G401 (cell line): ENCODE data around the gene HNRNPH3. TPM values are rescaled to one million over a fixed set of nuclear protein-coding genes. Genes with fewer than 3 reads are reported as not detected.

Experiments
- DNase-seq: peaks from one replicate; pipeline ENCODE4 v3.0.0-alpha.2; 2015; ENCODE audit warnings: low spot score
- in situ Hi-C: cut with HindIII; loops from 2 replicates; pipeline ENCODE4 v1.10.0; 2016; ENCODE audit warnings: low sequenced_read_pairs, mixed read lengths
- total RNA-seq: library from RNA; depleted of rRNA; stranded (reverse); fragments of >200 nt; shearing (Covaris generic); gene quantifications from 2 replicates; pipeline ENCODE4 v1.2.3, GENCODE V29; 2014

HNRNPH3 gene
- total RNA-seq, 1 experiment from 2014 or later: 67.4 TPM

DNA sequence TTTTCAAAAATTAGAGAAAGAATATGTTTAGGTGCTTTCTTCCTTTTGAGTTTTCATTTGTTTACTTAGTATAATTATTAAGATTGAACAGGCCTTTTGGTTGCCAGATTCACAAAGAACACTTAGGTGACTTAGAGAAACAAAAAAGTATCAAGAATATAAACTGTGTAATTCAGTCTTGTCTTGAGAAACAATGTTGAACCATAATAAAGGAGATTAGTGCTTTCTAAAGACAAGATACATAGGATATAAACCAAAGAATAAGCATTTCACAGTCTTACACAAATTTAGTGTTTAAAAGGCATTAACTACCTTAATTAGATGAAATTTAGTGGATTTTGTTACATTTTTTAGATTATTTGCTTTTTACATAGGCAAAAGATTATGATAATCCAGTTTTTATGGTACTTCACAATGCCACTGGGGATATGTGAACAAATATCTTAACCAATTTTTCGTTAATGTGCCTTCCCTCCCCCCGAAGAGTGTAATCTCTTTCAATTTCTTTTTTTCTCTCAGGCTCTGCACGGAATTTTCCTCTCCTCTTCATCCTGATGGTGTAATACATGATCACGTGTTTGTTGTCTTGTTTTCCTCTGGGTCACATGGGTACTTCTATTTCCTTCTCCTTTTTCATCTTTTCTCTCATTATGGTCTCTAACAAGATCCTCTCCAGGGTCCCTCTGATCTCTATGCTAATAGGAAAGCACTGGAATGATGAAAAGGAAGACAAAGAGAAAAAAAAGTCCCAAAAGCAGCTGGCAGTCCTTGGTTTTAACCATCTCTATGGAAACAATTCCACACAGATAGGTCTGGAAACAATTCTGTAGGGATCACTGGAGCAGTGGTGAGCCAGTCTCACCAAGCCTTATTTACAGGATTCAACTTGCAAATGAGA lies 3.7 kb upstream of the HNRNPH3 start:
- in situ Hi-C loops: no loop called here
- DNase-seq: peak; percentile 88

DNA sequence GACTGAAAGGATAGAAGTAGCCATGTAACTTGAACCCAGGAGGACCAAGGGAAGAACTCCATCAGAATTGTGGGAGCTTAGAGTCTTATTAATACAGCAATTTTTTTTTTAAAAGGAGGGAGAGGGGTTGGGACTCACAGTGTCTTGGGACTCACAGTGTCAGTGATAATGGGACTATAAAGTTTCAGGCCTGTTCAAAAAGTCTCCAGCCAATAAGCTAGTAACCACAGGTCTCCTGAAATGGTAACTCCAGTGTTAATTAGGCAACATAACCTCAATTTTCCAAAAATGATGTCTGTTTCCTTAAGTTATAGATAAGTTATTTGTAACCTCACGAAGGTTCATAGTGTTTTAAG lies 2.4 kb upstream of the HNRNPH3 start:
- in situ Hi-C loops: no loop called here
- no peak for DNase-seq

DNA sequence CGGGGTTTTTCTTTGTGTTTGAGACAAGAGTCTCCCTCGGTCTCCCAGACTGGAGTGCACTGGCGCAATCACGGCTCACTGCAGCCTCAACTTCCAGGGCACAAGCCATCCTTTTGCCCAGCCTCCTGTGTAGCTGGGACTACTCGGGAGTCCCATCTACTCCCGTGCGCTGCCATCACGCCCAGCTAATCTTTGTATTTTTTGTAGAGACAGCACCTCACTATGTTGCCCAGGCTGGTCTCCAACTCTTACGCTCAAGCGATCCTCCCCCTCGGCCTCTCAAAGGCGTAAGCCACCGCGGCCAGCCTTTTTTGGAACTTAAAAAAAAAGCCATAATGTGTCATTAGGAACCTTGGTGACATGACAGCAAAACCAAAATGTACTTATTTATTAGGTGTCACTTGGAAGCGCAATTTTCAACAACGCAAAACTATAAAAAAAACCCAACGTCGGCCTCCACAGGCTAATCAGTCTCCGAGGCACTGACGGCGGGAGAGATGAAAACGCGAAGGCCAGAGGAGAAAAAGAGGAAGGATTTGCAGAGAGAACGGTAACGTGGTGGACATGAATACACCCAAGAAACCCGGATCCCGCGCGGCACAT lies 911 bp upstream of the HNRNPH3 start:
- in situ Hi-C loops: no loop called here
- peak; percentile 74 for DNase-seq

DNA sequence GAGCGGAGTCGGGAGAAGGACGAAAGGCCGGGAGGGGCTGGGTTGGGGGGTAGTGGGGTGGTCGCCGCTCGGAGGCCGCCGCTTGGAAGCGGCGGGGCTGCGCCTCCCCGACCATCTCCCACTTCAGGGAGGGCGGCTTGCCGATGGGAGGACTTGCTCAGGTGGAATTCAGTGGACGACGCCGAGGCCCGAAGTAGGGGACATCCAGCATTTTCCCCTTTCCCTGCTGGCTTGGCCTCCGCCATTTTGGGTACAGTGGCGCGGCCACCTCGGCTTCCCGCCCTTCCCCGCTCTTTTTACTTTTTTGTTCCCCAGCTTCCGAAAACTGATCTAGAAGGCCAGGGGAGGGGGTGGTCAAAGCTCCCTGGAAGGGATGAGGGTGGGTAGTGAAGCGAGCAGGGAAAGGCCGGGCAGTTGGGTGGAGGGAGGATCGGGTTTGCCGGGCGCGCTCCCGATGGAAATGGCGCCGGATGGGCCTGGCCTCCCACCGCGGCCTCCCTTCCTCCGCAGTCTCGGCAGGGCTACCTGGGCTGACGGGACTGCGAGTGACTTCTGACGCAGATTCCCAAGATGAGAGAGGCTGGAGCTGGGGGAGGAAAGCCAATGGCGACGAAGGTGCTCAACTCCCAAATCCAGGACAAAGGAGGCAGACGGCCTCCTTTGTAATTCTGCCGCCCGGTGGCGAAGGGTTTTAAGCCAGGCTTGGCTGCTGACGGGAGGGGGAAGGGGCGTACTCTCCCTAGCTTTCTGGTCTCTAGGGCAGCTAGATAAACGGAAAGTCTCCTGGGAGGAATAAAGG lies 594 bp downstream of the HNRNPH3 start, which contains the start of gene PBLD:
PBLD (minus strand) TSS at position 670 of the 799 bp plus-strand sequence. CDS start 26,084 bp downstream, outside the sequence.
- DNase-seq: peak; percentile 77
- in situ Hi-C loops: no loop called here

DNA sequence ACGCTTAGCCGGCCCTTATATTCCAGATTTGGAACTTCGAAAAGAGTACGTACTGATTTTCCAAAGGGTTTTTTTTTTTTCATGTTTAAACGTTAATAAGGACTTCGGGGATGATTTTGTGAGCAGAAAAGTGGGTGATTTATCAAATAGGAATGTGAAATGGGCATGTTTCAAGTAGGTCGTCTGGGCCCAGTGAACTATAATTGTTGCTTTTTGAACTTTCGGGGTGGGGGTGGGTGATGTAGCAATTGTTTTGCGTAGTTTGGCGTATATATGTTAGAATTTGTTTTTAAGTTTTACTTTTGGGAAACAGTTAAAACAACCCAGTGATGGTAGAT lies 1.2 kb downstream of the HNRNPH3 start:
- in situ Hi-C loops: no loop called here
- DNase-seq: no peak

DNA sequence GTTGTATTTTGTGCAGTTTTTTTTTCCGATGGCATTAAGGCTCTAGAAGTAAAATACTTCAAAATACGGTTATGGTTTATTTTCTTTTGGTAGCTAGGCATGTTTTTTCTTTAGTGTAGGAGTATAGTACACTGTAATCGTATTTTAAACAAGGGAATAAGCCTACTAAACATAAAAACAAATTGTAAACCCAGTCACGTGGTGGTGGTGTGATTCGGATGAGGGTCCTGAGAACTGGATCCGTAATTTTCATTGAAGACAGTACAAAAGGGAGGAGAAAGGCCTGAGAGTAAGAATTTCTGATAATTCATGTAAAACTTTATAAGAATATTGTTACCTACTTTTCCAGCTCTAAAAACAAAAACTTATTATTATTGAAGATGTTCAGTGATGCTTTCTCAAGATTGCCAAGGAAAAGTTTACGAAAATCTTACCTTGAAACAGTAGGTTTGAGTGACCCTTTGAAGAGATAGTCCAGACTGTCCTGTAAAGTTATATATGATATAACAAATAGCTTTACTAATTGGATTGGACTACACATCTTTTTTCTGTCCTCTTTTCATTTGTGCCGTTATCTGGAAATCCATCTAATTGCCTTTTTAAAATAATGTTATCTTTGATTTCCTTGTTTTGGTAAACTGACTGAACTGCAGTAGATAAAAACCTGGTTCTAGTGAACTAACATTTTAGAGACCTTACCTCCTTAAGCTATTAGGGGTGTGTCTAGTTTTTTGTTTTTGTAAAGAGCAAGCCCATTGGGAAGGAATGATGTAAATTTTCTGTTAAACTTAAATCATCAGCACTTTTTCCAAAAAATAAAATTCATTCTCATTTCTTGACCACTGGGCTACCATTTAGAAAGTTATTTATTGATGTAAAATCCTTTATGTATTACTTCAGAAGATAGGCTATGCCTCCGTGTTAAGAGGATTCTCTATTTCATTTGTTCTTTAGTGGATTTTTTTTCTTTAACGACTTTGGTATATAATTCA lies 1.9 kb downstream of the HNRNPH3 start:
- in situ Hi-C loops: no loop called here
- DNase-seq: peak; percentile 18

DNA sequence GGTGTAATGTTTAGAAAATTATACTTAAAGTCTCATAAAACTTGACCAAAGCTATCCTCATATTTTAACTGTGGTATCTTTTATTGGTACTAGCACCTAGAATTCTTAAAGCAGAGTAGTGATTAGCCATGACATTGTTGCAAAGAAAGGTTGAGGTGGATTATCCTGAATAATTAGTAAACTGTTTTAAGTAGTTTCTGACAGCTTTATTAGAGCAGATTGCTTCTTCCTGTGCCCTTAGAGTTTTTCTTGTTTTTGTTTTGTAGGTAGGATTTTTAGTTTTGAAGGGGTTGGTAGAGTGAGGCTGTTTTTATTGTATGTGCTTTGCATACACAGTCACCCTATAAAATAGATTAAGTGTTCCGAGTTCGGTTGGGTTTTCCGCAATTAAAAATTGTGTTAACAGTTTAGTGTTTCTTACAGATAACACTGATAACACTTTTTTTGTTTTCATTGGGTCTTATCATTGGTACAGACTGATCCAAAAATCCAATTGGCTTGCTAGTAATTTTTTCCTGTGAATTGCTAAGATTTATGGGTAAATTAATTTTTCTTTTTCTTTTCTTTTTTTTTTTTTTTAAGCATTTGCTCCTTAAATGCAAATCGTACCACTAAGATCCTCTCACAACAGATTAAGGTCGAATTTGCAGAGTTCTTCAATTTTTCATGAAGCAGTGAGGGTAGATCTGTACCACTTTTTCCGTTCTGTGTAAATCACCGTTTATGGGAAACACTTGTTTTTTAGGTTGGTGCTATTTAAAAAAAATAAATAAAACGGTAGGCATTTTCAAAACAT lies 3.0 kb downstream of the HNRNPH3 start:
- in situ Hi-C loops: no loop called here
- DNase-seq: peak; percentile 7

DNA sequence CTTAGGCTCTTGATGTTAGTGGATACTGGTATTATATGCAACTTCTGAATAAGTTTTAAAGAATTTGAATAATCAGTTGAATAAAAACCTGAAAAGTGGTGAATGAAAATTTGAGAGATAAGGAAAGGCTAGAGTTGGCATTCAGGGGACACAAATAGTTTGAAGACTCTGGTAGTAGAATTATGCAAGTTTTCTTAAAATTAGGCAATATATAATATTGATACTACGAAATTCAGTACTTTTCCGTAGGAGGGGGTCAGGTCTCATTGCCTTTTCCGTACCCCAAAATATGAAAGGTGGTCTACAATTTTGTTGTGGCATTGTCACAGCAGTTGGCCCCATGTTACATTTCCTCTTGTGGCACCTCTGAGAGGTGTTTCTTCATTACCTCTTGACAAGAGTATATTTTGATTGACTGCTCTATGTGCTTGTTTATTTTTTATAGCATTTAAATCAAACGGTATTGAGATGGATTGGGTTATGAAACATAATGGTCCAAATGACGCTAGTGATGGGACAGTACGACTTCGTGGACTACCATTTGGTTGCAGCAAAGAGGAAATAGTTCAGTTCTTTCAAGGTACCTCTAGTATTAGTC lies 5.0 kb downstream of the HNRNPH3 start:
- in situ Hi-C loops: no loop called here

DNA sequence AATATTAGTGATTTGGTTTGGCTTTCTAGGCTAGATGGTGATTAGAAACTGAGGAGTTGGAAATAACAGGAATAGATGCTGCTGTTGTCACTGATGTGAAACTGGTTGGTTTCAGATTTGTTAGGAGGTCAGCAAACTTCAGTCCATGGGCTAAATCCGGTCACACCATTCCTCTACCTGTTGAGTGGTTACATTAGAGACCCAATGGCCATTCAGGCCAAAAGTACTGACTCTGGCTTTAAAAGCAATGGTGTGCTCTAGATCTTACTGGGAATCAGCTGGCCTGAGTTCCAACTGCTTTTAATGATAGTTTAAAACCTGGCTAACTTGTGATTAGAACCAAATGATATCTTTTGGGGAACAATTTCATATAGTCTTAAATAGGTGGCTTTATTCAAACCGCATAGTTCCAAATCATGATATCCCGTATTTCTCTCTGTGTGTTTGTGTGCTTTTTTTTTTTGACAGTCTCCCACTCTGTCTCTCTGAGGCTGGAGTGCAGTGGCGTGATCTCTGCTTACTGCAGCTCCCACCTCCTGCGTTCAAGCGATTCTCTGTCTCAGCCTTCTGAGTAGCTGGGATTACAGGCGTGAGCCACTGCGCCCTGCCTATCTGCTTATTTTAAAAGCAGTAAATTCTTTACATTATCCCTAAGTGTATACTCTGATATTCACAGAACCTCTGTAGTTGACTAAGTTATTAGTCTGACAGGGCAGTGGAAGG lies 8.7 kb downstream of the HNRNPH3 start:
- in situ Hi-C loops: no loop called here
- DNase-seq: peak; percentile 2

More for the DNA sequence above, 5.0 kb downstream of the HNRNPH3 start:
- peak; percentile 8 for DNase-seq

DNA sequence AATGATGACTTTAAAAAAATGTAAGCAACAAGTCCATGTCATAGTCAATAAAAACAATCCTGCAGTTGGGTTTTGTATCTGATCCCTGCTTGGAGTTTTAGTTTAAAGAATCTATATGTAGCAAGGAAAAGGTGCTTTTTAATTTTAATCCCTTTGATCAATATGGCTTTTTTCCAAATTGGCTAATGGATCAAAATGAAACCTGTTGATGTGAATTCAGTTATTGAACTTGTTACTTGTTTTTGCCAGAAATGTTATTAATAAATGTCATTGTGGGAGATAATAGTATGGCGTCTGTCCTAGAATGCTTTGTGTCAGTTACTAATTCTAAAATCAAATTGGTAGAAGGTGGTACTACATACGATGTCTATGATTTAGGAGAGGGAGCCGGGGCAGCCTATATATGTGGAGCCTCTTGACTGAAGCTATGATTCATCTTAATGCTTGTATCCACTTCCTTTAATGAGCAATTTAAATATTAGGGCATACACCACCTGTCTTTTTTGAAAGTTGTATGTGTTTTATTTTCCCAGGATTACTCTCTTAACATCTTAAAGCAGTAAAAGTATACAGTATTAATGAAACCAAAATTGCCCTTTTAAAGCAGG lies 11.1 kb downstream of the HNRNPH3 start:
- in situ Hi-C loops: no loop called here

DNA sequence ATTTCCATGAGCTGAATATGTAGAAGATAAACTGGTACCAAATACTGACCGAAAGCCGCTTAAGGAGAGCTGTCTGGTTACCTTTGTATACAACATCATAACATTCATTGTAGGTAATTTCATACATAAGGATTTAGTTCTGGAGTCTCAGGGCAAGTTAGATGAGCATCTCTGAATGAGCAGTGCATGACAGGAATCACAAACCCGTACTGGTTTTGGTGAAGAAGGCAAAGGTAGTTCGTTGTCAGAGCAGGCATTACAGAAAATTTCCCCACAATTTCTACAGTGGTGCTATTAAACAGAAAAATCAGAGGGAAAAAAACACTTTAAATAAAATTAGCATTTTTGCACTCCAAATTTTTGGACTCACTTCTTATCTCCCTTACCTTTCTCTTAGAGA lies 13.8 kb downstream of the HNRNPH3 start:
- in situ Hi-C loops: no loop called here
- DNase-seq: peak; percentile 16

More for the DNA sequence above, 11.1 kb downstream of the HNRNPH3 start:
- DNase-seq: no peak

DNA sequence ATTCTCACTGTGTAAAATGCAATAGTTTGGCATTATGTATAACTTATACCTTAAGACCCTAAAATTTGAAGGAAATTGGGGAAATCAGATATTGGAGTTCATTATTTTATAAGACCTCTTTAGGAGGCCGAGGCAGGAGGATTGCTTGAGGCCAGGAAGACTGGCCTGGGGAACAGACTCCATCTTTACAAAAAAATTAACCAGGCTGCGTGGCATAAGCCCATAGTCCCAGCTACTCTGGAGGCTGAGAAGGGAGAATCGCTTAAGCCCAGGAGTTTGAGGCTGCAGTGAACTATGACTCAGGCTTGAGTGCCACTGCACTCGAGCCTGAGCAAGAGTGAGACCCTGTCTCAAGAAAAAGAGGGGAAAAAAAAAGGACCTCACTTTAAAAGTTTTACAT lies 14.9 kb downstream of the HNRNPH3 start:
- in situ Hi-C loops: no loop called here
- peak; percentile 2 for DNase-seq

DNA sequence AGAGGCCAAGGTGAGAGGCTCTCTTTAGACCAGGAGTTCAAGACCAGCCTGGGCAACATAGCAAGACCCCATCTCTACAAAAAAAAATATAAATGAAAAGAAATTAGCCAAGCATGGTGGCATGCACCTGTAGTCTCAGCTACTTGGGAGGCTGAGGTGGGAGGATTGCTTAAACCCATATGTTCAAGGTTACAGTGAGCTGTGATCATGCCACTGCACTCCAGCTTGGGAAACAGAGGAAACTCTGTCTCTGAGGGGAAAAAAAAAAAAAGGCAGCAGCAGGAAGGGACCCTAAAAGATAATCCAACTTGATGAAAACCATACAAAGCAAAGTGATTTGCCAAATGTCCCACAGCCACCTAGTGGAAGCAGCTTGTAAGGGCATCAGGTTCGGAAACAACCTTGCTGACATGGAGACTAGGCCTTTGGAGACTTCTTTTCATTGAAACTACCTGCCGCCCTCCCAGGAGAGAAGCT lies 16.4 kb downstream of the HNRNPH3 start:
- in situ Hi-C loops: no loop called here
- peak; percentile 61 for DNase-seq

DNA sequence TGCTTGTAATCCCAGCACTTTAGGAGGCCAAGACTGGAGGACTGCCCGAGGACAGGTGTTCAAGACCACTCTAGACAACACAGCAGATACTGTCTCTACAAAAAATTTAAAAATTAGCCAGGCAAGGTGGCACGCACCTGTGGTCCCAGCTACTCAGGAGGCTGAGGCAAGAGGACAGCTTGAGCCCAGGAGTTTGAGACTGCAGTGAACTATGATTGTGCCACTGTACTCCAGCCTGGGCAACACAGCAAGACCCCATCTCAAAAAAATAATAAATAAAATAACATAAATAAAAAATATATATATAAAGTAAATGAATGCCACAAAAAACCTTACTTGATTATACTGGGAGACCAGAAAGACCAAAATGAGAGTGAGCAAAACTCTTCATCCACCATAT lies 21.7 kb downstream of the HNRNPH3 start:
- no peak for DNase-seq
- in situ Hi-C loops: no loop called here

DNA sequence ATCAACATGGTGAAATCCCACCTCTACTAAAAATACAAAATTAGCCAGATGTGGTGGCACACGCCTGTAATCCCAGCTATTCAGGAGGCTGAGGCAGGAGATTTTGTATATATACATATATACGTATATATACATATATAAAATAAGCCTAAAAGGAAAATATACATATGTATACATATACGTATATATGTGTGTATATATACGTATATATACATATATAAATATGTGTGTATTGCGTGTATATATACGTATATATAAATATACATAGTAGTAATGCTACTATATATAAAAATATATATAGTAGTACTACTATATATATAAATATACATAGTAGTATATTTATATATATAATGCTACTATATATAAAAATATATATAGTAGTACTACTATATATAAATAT lies 27.3 kb downstream of the HNRNPH3 start:
- no peak for DNase-seq
- in situ Hi-C loops: no loop called here

DNA sequence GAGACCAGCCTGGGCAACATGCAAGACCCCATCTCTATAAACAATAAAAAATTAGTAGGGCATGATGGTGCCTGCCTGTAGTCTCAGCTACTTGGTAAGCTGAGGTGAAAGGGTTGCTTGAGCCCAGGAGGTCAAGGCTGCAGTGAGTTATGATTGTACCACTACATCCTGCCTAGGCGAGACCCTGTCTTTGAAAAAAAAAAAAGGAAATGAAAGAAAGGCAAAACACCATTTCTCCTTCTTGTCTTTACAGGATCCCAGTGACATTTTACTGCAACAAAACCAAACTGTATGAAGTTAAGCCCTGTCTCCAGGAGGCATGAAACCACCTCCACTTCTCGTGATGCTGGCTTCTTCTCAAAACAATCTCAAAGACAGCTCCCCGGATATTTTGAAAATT lies 30.7 kb downstream of the HNRNPH3 start:
- no peak for DNase-seq
- in situ Hi-C loops: no loop called here
